NCI-H748 treated with DMSO at 0.1 percent for 48 hours (cell line): Measurements from ENCODE around the gene TAT.
"Not testable (repeated sequence)": the region's sequence is repeated elsewhere in the genome, so short reads cannot be mapped to it uniquely, and the experiment has no call there.

Source experiments
- DNase-seq: peaks from one replicate; lab custom pipeline; 2025; lab: John Stamatoyannopoulos, UW

The TAT gene

DNA sequence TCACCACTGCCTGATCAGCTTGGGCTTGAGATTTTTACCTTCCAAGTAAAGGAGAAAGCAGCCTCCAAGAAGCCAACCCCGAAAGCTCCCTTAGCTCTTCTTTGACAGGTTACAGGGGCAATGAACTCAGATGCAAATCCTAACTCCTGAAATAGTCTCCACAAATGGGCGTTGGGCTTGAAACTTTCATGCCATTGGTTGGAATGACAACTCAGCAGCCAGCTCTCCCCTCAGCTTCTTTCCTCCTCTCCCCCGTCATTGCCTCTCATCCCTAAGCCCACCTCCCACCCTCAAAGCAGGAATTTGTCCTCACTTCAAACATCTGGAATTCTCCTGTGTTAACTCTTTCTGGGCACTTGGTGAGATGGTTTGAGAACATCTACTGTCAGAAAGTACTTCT, at the start of gene TAT:
Gene TAT (minus strand): TSS at position 122 of the 400 bp plus-strand sequence. CDS start 677 bp downstream, outside the sequence.
- no peak for DNase-seq

DNA sequence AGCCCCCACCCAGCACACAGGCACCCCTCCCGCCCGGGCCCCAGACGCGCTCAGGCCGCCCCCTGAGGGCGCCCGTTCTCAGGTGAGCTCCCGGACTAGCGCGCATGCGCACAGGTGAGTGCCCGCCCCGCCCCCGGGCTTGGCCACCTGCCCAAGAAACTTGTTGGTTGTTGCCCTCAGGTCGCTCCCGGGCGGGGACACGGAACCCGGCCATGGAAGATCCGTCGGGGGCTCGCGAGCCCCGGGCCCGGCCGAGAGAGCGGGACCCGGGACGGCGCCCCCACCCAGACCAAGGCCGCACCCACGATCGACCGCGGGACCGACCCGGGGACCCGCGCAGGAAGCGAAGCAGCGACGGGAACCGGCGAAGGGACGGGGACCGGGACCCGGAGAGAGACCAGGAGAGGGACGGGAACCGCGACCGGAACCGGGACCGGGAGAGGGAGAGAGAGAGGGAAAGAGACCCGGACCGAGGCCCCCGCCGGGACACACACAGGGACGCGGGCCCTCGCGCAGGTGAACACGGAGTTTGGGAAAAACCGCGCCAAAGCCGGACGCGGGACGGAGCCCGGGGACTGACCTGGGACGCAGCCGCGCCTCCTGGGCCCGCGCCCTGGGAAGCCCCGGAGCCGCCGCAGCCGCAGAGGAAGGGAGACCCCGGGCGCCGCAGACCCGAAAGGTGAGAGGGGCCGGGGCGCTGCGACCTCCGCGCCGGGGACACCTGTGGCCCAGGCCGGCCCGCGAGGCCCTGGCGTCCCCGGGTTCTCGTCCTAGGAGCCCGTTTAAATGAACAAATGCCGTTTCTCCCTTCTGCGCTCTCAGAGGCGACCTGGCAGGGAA, 49.3 kb upstream of the TAT start, which contains the start of gene MARVELD3:
Gene MARVELD3 (plus strand): TSS at position 167 of the 840 bp plus-strand sequence. CDS start 46 bp downstream, at position 213.
- peak; percentile 18 for DNase-seq

DNA sequence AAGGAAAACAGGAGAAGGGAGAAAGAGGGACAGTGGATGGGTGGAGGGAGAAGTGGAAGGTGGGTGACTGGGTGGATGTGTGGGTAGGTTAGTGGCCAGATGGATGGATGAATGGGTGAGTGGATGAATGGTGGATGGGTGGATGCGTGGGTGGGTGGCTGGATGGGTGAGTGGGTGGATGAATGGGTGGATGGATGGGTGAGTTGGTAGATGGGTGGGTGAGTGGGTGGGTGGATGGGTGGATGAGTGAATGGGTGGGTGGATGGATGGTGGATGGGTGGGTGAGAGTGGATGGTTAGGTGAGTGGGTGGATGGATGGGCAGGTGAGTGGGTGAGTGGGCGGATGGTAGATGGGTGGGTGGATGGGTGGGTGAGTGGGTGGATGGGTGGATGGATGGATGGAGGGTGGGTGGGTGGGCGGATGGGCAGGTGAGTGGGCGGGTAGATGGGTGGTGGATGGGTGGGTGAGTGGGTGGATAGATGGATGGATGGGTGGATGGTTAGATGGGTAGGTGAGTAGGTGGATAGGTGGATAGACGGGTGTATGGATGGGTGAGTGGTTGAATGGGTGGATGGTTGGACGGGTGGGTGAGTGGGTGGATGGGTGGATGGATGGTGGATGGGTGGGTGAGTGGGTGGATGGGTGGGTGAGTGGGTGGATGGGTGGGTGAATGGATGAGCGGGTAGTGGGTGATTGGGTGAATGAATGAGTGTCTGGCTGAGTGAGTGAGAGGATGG, 48.4 kb upstream of the TAT start:
- no peak for DNase-seq

DNA sequence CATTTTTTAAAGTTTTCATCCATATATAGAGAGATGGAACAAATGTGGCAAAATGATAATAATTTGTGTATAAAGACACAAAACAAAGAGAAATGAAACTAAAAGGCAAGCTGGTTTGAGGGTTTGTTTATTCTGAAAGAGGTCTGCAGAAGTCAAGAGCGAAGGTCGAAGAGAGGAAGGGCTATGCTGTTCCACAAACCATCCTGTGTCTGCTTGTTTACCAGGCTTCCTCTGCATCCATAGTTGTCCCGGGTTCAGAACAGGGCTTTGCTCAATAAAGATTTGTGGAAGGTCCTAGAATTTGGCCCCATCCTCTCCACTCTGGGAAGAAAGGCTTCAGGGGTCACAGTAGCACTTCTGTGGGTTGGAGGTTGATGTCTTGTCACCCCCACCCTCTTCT, 46.7 kb upstream of the TAT start:
- no peak for DNase-seq

DNA sequence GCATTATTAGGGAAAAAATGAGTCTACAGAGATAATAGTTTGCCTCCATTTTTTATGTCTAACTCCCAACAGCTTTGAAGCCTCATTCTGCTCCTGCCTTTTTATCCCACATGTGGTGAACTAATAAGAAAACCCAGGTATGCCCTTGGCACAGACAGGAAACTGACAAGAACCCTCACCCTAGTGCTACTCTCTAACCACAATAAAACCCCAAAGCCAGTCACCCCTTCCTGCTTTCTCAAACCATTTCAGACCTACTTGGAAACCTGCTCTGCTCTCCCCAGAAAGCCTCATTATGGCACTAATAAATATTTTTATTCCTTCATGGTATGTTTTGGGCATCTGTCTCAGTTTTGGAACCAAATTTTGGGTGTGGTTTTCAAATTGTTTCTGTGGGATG, 45.2 kb upstream of the TAT start:
- no peak for DNase-seq

DNA sequence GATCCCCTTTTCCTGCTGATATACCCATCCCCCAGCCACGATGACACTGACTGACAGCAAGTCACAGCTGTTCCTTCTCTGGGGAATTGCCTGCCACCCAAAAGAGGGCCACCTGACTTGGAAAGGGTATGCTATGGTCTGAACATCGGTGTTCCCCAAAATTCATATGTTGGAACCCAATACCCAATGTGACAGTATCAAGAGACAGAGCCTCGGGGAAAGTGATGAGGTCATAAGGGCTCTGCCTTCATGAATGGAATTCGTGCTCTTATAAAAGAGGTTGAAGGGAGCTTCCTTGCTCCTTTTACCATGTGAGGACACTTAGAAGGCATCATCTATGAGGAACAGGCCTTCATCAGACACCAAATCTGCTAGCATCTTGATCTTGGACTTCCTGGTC, 41.5 kb upstream of the TAT start:
- DNase-seq: no peak

DNA sequence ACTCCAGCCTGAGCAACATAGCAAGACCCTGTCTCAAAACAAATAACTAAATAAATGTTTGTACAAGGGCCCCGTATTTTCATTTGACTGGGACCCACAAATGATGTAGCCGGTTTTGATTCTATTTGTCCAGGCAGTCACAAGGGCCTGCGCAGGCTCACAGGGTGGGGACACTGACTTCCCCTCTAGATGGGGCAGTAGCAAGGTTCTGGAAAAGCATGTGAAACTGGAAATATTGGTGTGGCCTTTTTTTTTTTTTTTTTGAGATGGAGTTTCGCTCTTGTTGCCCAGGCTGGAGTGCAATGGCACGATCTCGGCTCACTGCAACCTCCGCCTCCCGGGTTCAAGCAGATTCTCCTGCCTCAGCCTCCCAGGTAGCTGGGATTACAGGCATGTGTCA, 38.1 kb upstream of the TAT start:
- not testable (repeated sequence) for DNase-seq

DNA sequence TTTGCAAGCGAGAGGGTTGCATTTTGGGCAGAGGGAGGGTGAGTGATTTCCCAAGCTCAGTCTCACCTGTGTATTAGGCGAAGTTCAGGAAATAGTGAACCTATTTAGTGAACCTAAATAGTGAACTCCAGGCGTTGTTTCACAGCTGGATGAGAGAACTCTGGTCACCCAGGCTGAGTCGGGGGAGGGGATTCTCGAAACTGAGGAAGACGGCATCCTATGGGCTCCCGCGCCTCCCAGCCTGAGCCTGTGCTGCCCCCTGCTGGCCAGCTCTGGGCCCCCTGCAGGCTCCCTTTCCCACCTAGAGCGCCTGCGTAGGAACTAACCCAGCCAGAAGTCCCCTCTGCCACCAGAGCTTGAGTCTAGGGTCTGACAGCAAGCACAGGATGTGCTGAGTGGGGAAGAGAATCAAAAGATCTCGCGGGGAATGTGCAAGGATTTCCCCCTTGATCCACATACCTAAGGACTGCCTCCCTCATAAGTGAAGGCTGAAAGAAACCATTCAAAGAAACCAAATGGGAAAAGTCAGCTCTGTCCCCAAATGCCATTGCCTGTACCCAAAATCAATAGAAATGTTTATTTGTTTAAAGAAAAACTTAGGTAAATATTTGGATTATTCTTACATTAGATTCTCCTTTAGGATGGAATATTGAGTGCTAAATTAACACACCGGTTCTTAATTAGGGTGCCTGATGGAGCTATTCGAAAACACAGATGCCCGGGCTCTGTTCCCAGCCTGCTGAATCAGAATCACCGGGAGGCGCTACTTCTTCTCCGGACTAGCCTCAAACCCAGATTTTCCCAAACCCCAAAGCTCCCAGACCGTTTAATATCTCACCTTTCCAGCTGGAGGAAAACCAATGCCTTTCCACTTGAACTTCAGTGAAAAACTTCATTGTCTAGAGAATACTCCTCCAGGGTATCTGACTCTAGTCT, 34.3 kb upstream of the TAT start:
- peak; percentile 12 for DNase-seq

DNA sequence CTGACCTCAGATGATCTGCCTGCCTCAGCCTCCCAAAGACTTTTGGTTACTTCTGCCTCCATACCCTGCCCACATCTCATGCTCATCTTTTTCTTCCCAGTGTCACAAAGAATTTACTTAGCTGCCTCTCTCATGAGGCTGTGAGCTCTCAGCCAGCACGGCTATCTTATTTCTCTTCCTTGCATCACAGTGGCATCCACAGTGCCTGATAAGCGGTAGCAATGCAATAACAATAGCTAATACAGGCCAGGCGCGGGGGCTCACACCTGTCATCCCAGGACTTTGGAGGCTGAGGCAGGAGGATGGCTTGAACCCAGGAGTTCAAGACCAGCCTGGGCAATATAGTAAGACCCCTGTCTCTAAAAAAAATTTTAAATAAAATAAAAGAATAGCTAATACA, 33.6 kb upstream of the TAT start:
- no peak for DNase-seq

DNA sequence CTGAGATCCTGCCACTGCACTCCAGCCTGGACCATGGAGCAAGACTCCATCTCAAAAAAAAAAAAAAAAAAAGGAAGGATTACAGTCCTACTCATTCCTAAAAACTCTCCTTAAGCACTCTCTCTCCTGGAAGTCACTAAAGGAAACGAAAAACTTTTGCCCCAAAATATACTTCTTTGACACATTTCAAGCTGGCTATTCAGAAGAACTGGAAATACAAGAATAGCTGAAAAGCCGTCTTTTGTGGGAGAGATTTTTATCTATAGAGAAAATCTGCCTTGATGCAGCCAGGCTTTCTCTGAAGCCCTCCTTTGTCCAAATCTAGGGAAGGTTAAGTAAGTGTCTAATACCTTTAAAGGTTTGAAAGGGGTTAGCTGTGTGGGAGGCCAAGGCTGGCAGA, 32.2 kb upstream of the TAT start:
- no peak for DNase-seq

DNA sequence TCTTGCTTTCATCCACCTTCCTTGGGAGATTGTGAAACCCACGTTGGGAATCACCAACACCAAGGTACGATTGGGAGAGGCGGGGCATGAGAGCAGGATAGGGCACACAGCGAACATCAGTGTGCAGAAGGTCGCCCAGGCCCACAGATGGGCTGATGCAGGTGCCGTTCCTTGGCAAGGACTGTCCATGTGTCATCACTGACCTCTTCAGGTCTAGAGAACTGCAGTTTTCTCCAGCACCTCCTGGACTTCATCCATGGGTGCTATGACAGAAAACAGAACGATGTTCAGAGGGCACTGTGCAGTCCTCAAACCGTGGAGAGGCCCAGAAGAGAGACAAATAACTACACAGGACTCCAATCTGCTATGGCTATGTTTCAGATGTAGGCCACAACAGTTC, 23.9 kb upstream of the TAT start:
- DNase-seq: no peak

DNA sequence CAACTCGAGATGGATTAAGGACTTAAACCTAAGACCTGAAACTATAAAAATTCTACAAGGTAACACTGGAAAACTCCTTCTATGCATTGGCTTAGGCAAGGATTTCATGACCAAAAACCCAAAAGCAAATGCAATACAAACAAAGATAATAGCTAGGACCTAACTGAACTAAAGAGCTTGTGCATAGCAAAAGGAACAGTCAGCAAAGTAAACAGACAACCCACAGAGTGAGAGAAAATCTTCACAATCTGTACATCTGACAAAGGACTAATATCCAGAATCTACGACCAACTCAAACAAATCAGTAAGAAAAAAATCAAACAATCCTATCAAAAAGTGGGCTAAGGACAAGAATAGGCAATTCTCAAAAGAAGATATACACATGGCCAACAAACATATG, 21.5 kb upstream of the TAT start:
- not testable (repeated sequence) for DNase-seq

DNA sequence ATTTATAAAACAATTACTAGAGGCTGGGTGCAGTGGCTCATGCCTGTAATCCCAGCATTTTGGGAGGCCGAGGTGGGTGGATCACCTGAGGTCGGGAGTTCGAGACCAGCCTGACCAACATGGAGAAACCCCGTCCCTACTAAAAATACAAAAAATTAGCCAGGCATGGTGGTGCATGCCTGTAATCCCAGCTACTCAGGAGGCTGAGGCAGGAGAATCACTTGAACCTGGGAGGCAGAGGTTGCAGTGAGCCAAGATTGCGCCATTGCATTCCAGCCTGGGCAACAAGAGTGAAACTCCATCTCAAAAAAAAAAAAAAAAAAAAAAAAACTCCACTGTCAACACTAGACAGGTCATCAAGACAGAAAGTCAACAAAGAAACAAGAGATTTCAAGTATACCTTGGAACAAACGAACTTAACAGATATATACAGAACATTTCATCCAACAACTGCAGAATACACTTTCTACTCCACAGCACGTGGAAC, 18.5 kb upstream of the TAT start:
- not testable (repeated sequence) for DNase-seq

DNA sequence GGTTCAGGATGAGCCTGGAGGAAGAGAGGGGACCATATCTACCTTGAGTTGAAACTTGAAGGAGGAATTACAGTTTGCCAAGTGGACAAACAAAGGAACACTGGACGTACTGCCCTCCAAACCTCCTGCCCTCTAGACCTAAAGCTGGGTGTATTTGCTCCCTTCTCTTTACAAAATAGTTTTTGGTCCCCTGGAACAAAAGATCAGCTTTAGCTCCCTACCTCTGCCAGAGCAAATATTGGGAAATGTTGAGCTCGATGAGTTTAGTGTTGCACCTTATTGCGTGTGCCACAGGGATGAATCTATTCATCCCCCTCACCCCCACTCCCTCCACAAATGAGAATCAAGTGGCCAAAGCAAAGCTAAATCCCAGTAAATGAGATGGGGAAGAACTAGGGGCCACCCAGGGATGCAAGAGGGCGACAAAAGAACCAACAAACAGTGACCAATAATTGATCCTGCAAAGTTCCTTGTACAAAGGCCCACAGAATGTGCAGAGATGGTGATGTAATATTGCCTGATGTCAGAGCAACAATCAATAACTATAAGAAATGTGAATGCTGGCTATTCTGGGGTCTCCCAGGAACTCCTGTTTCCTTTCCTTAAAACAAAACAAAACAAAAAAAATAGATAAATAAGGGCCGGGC, 17.2 kb upstream of the TAT start:
- no peak for DNase-seq

DNA sequence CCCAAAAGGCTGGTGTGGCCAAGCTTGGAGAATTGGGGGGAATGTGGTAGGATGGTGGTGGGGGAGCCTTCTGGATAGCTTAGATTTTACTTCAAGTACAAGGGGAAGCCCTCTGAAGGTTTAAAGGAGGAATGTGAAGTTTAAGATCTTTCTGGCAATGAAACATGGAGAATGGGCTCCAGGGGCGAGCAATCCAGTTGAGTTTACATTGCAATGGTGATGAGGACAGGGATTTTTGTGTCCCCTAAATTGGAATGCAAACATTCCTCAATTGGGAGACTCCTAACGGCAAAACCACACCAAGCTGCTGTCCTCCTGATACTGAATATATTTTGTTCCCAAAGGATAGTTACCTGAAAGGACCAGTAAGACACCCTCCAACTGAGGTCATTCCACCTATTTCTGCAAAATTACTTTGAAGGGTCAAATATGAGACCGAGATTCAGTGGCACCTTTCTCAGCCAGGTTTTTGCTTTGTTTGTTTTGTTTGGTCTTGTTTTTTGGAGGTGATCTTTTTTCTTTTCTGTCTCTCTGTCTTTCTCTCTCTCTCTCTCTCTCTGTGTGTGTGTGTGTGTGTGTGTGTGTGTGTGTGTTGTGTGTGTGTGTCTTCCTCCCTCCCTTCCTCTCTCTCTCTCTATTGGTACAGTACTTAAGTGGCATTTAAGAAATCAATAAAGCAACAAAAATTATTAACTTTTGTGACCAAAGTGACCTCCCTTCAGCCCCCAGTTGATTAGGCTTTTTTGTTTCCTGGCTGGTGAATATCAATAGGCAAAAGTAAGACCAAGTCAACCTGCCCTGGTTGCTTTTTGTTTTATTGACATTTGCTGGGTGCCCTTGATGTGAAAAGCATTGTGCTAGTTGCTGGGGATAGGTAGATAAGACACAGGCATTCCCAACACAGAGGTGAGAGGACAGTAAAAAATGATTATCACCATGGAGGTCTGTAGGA, 16.4 kb upstream of the TAT start:
- DNase-seq: no peak

DNA sequence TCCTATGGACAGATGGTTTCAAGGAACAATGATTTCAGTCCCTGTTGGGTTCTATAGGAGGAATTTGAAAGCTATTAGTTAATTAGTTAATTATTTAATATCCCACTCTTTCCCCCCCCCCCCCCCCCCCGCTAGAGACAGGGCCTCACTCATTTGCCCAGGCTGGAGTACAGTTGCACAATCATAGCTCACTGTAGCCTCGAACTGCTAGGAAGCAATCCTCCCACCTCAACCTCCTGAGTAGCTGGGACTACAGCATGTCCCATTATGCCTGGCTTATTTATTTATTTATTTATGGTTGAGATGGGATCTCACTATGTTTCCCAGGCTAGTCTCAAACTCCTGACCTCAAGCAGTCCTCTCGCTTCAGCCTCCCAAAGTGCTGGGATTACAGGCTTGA, 15.0 kb upstream of the TAT start:
- no peak for DNase-seq

DNA sequence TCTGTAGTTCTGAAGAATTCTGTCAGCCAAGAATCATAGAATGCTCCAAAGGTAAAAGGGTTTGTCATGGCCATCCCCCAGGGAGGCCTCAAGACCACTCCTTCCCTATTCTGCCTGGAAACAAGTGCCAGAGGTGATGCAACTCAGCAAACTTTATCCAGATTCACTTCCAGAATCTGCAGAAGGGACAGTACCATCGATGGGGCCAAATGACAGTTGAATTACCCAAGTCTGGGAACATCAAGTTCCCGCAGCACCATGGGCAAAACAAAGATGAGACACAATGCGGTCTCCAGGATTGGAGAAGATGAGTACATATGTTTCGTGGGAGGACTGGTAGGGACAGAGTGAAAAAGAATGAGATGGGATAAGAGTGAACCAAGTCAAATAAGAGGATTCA, 13.7 kb upstream of the TAT start:
- DNase-seq: no peak

DNA sequence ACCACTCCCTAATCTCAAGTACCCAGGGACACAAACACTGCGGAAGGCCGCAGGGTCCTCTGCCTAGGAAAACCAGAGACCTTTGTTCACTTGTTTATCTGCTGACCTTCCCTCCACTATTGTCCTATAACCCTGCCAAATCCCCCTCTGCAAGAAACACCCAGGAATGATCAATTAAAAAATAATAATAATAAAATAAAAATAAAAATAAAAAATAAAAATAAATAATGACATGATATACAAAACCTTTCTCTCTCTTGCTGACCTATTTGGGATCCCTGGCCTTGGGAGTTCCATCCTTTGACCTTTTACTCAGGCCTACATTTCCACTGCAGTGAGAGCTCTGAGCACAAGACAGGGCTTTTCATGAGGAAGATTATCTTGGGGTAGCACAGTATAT, 13.2 kb upstream of the TAT start:
- not testable (repeated sequence) for DNase-seq

DNA sequence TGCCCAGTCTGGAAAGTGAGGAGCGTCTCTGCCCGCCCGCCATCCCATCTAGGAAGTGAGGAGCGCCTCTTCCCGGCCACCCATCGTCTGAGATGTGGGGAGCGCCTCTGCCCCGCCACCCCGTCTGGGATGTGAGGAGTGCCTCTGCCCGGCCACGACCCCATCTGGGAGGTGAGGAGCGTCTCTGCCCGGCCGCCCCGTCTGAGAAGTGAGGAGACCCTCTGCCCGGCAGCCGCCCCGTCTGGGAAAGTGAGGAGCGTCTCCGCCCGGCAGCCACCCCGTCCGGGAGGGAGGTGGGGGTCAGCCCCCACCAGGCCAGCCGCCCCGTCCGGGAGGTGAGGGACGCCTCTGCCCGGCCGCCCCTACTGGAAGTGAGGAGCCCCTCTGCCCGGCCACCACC, 12.4 kb upstream of the TAT start:
- not testable (repeated sequence) for DNase-seq

DNA sequence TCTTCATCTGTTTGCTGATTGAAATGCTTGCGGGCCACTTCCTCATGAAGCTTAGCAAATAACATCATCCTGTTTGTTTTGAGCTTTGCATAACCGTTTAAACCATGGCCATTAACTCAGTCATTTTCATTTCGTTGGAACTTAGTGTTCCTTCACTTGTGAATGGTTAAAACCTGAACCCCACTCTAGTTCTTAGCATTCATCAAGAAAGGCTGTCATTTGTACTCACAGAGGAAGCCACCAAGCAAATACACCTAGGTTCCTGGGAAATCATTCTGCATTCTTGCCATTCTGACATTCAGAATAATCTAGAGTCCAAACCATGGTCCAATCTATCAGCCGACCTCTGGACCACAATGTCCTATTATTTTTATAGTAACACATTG, 8.4 kb upstream of the TAT start:
- no peak for DNase-seq
